Astrocyte (in vitro differentiated cells and primary cell): ENCODE results near the gene SPTB. TPM values are rescaled to one million over a fixed set of nuclear protein-coding genes. Genes with fewer than 3 reads are reported as not detected.

ENCODE experiments used
- DNase-seq: peaks from one replicate; pipeline ENCODE4 v3.0.0-alpha.2; 2010; ENCODE audit warnings: low read depth
- FAIRE-seq: peaks from 2 replicates; lab custom pipeline; 2011; peaks lifted over from hg19 to GRCh38; lab: Jason Lieb, UNC
- H2AFZ ChIP-seq: 2 replicates; pipeline ENCODE4 v1.6.0; 2012; ENCODE audit warnings: low read depth, low read length, inconsistent platforms
- H3K27ac ChIP-seq: 2 replicates; pipeline ENCODE4 v1.5.1; 2011; ENCODE audit warnings: low read depth, low read length, inconsistent platforms
- H3K27me3 ChIP-seq: 2 replicates; pipeline ENCODE4 v1.6.0; 2011; ENCODE audit warnings: low read length, inconsistent platforms; ENCODE audit not compliant: insufficient read depth
- H3K36me3 ChIP-seq: 2 replicates; pipeline ENCODE4 v1.5.1; 2011; ENCODE audit warnings: low read length, inconsistent platforms; ENCODE audit not compliant: insufficient read depth
- H3K4me1 ChIP-seq: 2 replicates; pipeline ENCODE4 v1.5.1; 2011; ENCODE audit warnings: low read length, inconsistent platforms; ENCODE audit not compliant: insufficient read depth
- H3K4me2 ChIP-seq: 2 replicates; pipeline ENCODE4 v1.6.0; 2012; ENCODE audit warnings: low read length, inconsistent platforms
- H3K4me3 ChIP-seq: 2 replicates; pipeline ENCODE4 v1.5.1; 2011; ENCODE audit warnings: low read depth, mild to moderate bottlenecking, low read length, inconsistent platforms; ENCODE audit not compliant: insufficient read depth
- H3K79me2 ChIP-seq: 2 replicates; pipeline ENCODE4 v1.6.0; 2012; ENCODE audit warnings: mild to moderate bottlenecking, low read length, inconsistent platforms; ENCODE audit not compliant: insufficient read depth
- H3K9ac ChIP-seq: 2 replicates; pipeline ENCODE4 v1.6.0; 2012; ENCODE audit warnings: mild to moderate bottlenecking, low read length, inconsistent platforms
- H3K9me3 ChIP-seq: 2 replicates; pipeline ENCODE4 v1.5.1; 2012; ENCODE audit warnings: low read depth, mild to moderate bottlenecking, low read length, inconsistent platforms; ENCODE audit not compliant: insufficient read depth
- H4K20me1 ChIP-seq: 2 replicates; pipeline ENCODE4 v1.6.0; 2012; ENCODE audit warnings: low read length, inconsistent platforms; ENCODE audit not compliant: insufficient read depth
- H3K27ac Mint-ChIP-seq: one replicate; pipeline ENCODE4 v1.8.0; 2021; ENCODE audit warnings: mild to moderate bottlenecking, mixed read lengths; ENCODE audit not compliant: unreplicated experiment
- H3K27me3 Mint-ChIP-seq: one replicate; pipeline ENCODE4 v1.8.0; 2021; ENCODE audit warnings: low read depth, mixed read lengths; ENCODE audit not compliant: unreplicated experiment
- H3K36me3 Mint-ChIP-seq: one replicate; pipeline ENCODE4 v1.8.0; 2021; ENCODE audit warnings: low read depth, mixed read lengths; ENCODE audit not compliant: unreplicated experiment
- H3K4me1 Mint-ChIP-seq: one replicate; pipeline ENCODE4 v1.8.0; 2021; ENCODE audit warnings: low read depth, mixed read lengths; ENCODE audit not compliant: unreplicated experiment
- H3K4me3 Mint-ChIP-seq: one replicate; pipeline ENCODE4 v1.8.0; 2021; ENCODE audit warnings: mild to moderate bottlenecking, moderate library complexity, mixed read lengths; ENCODE audit not compliant: unreplicated experiment
- H3K9me3 Mint-ChIP-seq: one replicate; pipeline ENCODE4 v1.8.0; 2021; ENCODE audit warnings: mild to moderate bottlenecking, mixed read lengths; ENCODE audit not compliant: unreplicated experiment
- CTCF ChIP-seq: IDR thresholded peaks from 2 replicates; pipeline ENCODE4 v1.5.1; 2011; ENCODE audit warnings: low read depth, mild to moderate bottlenecking, inconsistent platforms, low read length, moderate library complexity; ENCODE audit not compliant: insufficient read depth
- EZH2 ChIP-seq: IDR thresholded peaks from 2 replicates; pipeline ENCODE4 v1.6.1; 2012; ENCODE audit warnings: mild to moderate bottlenecking, low read length, inconsistent platforms; ENCODE audit not compliant: insufficient read depth
- total RNA-seq: library from RNA; stranded (reverse); gene quantifications from 2 replicates; pipeline ENCODE4 v1.2.1, GENCODE V29; 2021

The SPTB gene
- total RNA-seq, 1 donor from 2014 or later = 0.32 TPM

DNA sequence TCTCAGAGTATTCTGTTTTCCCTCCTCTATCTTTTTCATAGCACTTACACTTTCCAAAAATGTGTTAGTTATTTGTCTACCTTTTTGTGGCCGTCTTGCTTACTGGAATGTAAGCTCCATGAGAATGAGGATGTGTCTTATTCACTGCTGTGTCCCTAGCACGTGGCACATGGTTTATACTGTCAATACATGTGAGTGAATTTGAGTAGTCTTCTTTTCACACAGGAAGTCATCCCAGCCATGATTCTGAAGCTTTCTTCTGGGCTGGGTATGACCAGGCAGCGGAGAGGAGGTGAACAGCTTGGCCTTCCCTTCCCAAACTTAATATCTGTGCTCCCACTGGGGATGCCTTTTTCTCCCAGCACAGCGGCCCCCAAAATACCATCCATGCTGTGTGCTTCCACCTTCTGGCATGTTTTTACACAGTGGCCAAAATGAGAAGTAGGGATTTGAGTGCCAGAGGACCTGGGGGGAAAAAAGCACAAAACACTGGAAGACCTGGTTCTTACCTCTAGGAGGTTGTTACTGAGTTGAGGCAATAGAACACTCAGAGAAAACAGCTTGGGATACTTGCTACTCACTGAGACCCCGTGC lies 165.2 kb downstream of the SPTB start:
- H3K27me3 Mint-ChIP-seq = no peaks in the 10 kb centered on the region
- peaks cover 21% of the 10 kb centered on the region for H3K36me3 Mint-ChIP-seq
- FAIRE-seq = no peak
- Histone ChIP-seq H3K9ac (no peak overlapping the region), H4K20me1 (peaks cover 4% of the 10 kb centered on the region), H3K4me3 (no peak overlapping the region), H3K79me2 (peaks cover 98% of the 10 kb centered on the region), H3K4me1 (peaks cover 31% of the 10 kb centered on the region), H3K4me2 (no peak overlapping the region), H2AFZ (no peak overlapping the region), H3K9me3 (peaks cover 3% of the 10 kb centered on the region), H3K27me3 (no peaks in the 10 kb centered on the region), H3K27ac (no peak overlapping the region), H3K36me3 (no peaks in the 10 kb centered on the region)
- peaks cover 57% of the 10 kb centered on the region for H3K4me1 Mint-ChIP-seq
- H3K4me3 Mint-ChIP-seq = no peak overlapping the region
- no peak overlapping the region for H3K27ac Mint-ChIP-seq
- TF ChIP-seq EZH2 = no peak
- no peak for TF ChIP-seq CTCF
- no peak for DNase-seq
- peaks cover 7% of the 10 kb centered on the region for H3K9me3 Mint-ChIP-seq

GRCh38 chr14:64713677-64714076 lies 166.0 kb downstream of the SPTB start:
- Histone ChIP-seq H3K27me3 (no peaks in the 10 kb centered on the region), H3K4me1 (peaks cover 34% of the 10 kb centered on the region), H4K20me1 (peaks cover 11% of the 10 kb centered on the region), H3K27ac (no peak overlapping the region), H2AFZ (no peak overlapping the region), H3K79me2 (peaks cover 98% of the 10 kb centered on the region), H3K36me3 (no peaks in the 10 kb centered on the region), H3K4me2 (no peak overlapping the region), H3K4me3 (no peak overlapping the region), H3K9me3 (peaks cover 3% of the 10 kb centered on the region), H3K9ac (no peak overlapping the region)
- Mint-ChIP-seq H3K27ac (no peak overlapping the region), H3K9me3 (peaks cover 7% of the 10 kb centered on the region), H3K36me3 (peaks cover 19% of the 10 kb centered on the region), H3K4me1 (peaks cover 62% of the 10 kb centered on the region), H3K4me3 (no peak overlapping the region), H3K27me3 (no peaks in the 10 kb centered on the region)
- TF ChIP-seq EZH2 (no peak), CTCF (no peak)
- no peak for FAIRE-seq
- no peak for DNase-seq

- Histone ChIP-seq H3K36me3 (no peaks in the 10 kb centered on the region), H2AFZ (no peak overlapping the region), H3K79me2 (peaks cover 93% of the 10 kb centered on the region), H4K20me1 (peaks cover 26% of the 10 kb centered on the region), H3K4me2 (no peak overlapping the region), H3K27ac (no peak overlapping the region), H3K4me1 (peaks cover 44% of the 10 kb centered on the region), H3K27me3 (no peaks in the 10 kb centered on the region), H3K9me3 (peaks cover 3% of the 10 kb centered on the region), H3K9ac (no peak overlapping the region), H3K4me3 (no peak overlapping the region)
- Mint-ChIP-seq H3K27ac (no peak overlapping the region), H3K4me3 (no peak overlapping the region), H3K36me3 (peaks cover 14% of the 10 kb centered on the region), H3K4me1 (peaks cover 60% of the 10 kb centered on the region), H3K9me3 (peaks cover 7% of the 10 kb centered on the region), H3K27me3 (no peaks in the 10 kb centered on the region)
- TF ChIP-seq EZH2 (no peak), CTCF (no peak)
- DNase-seq (no peak), FAIRE-seq (no peak)
These were observed 168.7 kb downstream of the SPTB start for GRCh38 chr14:64711039-64711438.
